NCI-H2107 treated with DMSO at 0.1 percent for 48 hours (cell line): ENCODE data around the gene CYP26B1.
A peak's percentile ranks its signal among the peaks of the same experiment; 100 is the strongest.

Source experiments
- DNase-seq: peaks from one replicate; lab custom pipeline; 2025; ENCODE audit not compliant: unreplicated experiment; lab: John Stamatoyannopoulos, UW

CYP26B1 gene

DNA sequence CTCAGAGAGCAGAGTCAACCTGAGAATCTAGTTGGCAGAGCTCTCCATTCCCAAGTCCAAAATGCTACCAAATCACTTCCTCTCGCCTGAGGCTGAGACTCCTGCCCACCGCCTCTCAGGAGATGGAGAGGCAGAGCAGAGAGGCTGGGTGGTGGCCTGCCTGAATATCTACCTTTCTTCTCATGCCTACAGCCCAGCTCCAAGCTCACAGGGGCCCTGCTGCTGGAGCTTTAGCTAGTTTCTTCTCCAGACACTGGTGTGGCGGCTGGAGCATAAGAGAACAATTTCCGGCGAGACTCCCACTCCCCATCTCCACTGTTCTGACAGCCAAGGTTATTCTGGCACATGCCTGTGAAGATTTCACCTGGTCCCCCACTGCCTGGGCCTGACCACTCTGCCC, 8.1 kb upstream of the CYP26B1 start:
- no peak for DNase-seq

DNA sequence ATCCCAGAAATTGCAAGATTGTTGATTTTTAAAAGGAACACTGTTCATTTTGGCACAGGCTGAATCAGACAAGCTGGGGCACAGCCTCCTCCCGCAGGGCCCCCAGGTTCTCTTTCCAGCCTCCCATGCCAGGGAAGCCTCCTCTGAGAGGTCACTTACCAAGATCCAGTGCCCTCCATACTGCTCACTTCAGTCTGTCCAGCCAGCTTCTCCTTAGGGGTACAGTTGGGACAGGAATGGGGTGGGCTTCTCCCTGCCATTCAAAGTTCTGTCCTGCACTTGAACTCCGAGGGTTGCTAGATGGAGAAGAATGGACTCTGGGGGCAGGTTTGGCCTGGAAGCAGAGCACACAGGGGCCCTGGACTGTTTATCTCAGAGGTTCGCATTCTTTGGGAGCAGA, 7.5 kb upstream of the CYP26B1 start:
- DNase-seq: no peak

DNA sequence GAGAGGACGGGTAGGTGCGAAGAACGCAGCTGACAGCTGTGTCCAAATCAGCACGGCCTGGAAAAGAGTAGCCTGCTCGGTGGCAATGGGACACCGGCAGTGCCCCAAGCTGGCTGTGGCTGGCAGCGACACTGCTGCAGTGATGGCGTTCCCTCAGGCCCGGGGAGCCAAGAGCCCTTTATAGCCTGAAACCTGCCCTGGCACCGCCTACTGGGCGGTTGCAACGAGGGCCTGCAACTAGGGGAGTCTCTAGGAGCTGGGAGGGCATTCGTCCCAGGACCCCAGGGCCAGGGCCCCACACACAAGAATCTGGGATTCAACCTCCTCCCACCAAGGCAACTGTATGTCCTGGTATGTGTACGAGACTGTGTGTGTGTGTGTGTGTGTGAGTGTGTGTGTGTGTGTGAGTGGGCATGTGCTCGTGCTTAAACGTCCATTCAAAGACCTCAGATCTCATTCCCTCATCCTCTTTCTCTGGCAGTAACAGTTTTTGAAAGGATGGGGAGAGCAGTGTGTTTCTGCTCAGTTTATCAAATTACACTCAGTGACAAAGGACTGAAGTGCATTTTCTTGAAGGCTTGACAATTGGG, 6.8 kb upstream of the CYP26B1 start:
- no peak for DNase-seq

GRCh38 chr2:72153924-72154323, 6.3 kb upstream of the CYP26B1 start:
- no peak for DNase-seq

DNA sequence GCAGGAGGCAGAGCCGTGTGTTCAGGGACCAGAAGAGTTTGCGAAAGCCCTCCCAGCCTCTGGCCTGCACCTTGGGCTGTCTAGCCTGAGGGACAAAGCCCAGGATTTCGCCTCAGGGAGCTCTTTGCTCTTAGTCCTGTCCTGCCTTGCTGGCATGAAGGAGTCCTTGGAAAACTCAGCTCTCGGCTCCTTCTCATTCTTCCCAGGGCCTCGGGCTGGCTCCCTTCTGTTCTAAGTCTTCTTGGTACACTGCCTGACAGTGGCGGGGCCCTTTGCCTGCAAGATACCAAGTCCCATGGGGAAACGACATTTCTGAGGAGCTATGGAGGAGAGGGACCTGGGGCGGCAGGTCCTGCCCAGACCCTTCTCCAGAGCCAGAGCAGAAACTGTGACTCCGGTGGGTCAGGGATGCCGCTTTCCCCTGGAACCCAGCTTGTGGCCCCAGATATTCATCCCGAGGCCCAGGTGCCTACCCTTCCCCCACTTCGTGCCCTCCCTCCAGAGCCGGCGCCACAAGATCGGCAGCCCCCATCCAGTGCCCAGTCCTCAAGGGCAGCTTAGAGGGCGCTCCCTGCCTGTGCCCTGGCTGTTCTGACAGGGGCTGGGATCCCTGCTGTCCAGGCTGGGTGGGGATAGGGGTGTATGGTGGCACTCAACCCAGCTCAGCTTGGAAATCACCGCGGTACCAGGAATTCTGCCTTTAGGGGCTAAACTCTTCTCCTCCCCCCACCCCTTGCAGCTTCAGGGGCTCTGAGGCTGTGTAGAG, 5.5 kb upstream of the CYP26B1 start:
- DNase-seq: no peak

- no peak for DNase-seq
These were observed 3.2 kb upstream of the CYP26B1 start for GRCh38 chr2:72150861-72151356.

GRCh38 chr2:72150157-72150860, 2.6 kb upstream of the CYP26B1 start:
- DNase-seq: peak; percentile 48

- no peak for DNase-seq
These were observed 2.0 kb upstream of the CYP26B1 start for GRCh38 chr2:72149556-72150156.

GRCh38 chr2:72148837-72149555, 1.3 kb upstream of the CYP26B1 start:
- DNase-seq: no peak

GRCh38 chr2:72148003-72148836, 558 bp upstream of the CYP26B1 start:
- DNase-seq: no peak

- DNase-seq: no peak
These were observed 1.0 kb downstream of the CYP26B1 start for GRCh38 chr2:72146347-72147302.

DNA sequence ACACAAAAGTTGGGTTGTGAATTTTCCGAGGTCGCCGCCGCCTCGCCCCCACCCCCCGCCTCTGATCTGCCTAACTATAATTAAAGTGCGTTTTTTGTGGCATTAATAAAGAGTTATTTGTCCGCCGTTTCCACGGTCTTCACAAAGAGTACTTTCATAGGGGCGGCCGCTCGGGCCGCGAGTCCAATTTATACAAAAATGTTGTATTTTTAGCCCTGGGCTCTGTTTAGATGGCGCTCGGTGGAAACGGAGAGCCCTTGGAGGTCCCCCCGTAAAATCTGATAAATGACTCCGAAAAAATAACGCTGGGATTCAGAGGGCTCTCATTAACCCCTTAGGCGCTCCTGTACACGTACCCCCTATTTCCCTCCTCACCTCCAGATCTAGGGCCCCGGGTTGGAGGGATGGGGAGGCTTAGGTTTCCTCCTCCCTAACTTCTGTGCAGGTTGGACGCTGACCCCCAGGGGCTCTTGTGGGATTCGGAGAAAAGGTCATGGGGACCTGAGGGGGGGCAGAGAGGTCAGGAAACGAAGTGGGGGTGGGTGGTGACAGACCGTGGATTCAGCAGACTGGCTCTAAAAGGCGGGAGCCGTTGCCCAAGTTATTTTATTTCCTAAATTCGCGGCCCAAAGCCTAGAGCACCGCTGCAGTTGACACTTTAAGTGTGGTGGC, 1.9 kb downstream of the CYP26B1 start:
- no peak for DNase-seq

DNA sequence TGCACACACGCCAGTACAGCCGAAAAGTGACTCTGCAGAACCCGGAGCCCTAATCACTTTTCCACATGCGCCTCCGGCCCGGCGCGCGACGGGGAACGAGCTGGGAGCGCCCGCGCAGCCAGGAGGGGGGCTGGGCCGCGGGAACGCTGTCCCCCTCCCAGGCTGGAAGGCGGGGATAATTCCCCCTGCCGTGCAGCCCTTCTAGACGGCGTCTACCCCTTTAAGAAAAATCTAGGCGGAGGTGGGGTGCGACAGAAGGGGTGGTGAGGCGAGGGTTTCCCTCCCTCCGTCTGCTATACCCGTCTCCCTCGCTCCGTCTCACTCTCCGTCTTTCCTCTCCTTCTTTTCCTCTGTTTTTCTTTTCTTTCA, 2.4 kb downstream of the CYP26B1 start:
- no peak for DNase-seq

DNA sequence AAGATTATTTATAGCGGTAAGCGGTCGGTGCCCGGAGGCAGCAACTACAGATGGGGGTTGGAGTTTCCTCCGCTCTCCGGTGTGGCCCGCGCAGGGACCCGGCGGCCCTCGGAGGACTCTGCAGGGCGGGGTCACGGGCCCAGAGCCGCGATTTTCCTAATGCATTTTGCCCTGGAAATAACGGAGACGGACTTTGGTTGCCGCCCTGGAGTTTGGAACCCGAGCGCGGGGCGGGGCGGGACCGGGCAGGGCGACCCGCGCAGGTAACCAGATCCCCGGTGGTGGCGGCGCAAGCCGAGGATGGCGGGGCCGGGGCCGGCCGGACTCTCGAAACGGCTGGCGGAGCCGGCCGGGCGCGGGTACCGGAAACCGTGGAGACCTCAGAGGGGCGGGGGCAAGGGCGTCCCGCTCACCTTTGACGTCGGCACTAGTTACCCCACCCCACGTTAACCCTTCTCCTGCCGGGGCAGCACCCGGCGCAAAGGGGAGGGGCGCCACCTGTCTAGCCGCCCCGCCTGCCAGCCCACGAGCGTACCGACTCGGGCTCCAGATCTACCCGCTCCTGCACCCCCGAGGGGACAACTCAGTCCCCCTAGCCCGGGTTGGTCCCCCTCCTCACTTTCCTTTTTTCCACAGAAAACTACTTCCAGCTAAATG, 2.9 kb downstream of the CYP26B1 start:
- DNase-seq: no peak

DNA sequence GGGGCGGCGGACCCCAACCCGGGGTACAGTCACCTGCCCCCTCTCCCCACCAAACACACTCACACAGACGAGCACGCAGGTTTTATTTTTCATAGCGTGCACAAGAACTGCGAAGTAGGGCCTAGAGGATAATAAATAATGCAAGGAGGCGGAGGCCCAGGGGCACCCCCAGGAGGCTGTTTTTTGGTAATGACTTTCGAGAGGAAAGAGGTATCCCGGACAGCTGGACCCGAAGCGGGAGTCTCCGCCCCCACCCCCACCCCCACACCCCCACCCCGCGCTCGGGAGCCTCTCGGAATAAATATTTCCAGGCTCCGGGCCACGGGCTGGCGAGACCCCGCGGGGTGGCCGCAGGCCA, 3.4 kb downstream of the CYP26B1 start:
- no peak for DNase-seq

GRCh38 chr2:72143441-72144273, 4.0 kb downstream of the CYP26B1 start:
- no peak for DNase-seq
